ENCODE data around the gene ENTREP1.

The ENTREP1 gene

DNA sequence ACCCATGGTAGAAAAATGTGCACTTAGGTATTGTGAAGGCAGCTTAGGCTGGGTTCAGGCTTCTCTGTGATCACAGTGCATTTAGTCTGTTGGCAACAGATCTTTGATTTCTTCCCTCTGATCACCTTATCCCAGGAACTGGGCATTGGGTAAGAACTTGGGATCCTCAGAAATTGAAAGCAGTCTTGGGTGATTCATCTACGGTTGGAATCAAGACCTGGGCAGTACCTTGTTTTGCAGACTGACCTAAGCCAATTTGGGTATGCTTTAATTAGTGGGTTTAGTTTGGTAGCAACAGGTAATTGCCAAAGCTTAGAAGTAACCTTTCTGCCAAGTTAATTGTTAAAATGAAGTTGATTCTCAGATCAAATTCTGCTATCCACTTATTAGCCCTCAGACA lies 17.8 kb downstream of the ENTREP1 start:
- no peaks in the 10 kb centered on the region for H3K9me2 ChIP-seq (ENCODE audit: low read depth, low read length)
- no peaks in the 10 kb centered on the region; the same call in 1 of the 2 replicates for H3K27me3 ChIP-seq (ENCODE audit: insufficient read depth, low read length)
- no peak overlapping the region for H3K27ac ChIP-seq (ENCODE audit: low read depth, low read length, poor library complexity, severe bottlenecking)
- H3F3A ChIP-seq (ENCODE audit: insufficient read depth, low read length), result no peaks in the 10 kb centered on the region
- no peak overlapping the region for H2AFZ ChIP-seq (ENCODE audit: low read length)
- H4K20me1 ChIP-seq (ENCODE audit: insufficient read depth, low read length), result no peaks in the 10 kb centered on the region
- no peaks in the 10 kb centered on the region for H3K9me3 ChIP-seq (ENCODE audit: low read length)
- no peak overlapping the region for H3K4me3 ChIP-seq (ENCODE audit: low read depth, low read length, poor library complexity, severe bottlenecking)
- H3K4me1 ChIP-seq (ENCODE audit: insufficient read depth, low read length, severe bottlenecking), result no peaks in the 10 kb centered on the region
- no peak overlapping the region for H3K9ac ChIP-seq (ENCODE audit: low read length)
- no peak overlapping the region for H3K4me2 ChIP-seq (ENCODE audit: low read length)
- TF ChIP-seq EZH2 (IDR thresholded peaks at IDR 0.05; ENCODE audit: borderline replicate concordance, low read length), result no peak
- TF ChIP-seq, protein P1, sequence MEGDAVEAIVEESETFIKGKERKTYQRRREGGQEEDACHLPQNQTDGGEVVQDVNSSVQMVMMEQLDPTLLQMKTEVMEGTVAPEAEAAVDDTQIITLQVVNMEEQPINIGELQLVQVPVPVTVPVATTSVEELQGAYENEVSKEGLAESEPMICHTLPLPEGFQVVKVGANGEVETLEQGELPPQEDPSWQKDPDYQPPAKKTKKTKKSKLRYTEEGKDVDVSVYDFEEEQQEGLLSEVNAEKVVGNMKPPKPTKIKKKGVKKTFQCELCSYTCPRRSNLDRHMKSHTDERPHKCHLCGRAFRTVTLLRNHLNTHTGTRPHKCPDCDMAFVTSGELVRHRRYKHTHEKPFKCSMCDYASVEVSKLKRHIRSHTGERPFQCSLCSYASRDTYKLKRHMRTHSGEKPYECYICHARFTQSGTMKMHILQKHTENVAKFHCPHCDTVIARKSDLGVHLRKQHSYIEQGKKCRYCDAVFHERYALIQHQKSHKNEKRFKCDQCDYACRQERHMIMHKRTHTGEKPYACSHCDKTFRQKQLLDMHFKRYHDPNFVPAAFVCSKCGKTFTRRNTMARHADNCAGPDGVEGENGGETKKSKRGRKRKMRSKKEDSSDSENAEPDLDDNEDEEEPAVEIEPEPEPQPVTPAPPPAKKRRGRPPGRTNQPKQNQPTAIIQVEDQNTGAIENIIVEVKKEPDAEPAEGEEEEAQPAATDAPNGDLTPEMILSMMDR (IDR thresholded peaks at IDR 0.05; ENCODE audit: low read length), result no peak
- no peaks in the 10 kb centered on the region for H3K79me2 ChIP-seq (ENCODE audit: insufficient read depth, low read length)
- H3K36me3 ChIP-seq (ENCODE audit: insufficient read depth, low read length), result no peaks in the 10 kb centered on the region

DNA sequence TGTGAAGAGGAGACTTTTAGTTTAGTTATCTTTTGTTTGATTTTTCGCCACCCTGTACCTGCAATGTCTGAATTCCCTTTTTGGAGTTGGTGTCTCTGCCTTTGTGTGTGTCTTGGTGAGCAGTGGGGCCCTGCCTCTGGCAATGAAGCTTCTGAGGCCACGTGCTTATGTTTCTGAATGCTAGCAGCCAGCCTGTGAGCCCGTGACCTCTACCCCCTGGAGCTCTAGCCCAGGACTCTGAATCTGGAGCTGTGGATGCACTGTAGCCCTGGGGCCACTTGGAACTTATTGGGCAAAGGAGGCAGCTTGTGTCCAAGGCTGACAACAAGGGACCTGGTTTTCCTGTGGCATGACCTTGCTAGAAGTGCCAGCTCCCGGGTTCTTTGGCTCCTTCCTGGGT lies 19.4 kb downstream of the ENTREP1 start:
- H3K27me3 ChIP-seq (ENCODE audit: insufficient read depth, low read length), result no peaks in the 10 kb centered on the region; the same call in 1 of the 2 replicates
- H3K9me2 ChIP-seq (ENCODE audit: low read depth, low read length), result no peaks in the 10 kb centered on the region
- H3K4me1 ChIP-seq (ENCODE audit: insufficient read depth, low read length, severe bottlenecking), result no peaks in the 10 kb centered on the region
- H3K4me3 ChIP-seq (ENCODE audit: low read depth, low read length, poor library complexity, severe bottlenecking), result no peak overlapping the region
- no peaks in the 10 kb centered on the region for H4K20me1 ChIP-seq (ENCODE audit: insufficient read depth, low read length)
- no peaks in the 10 kb centered on the region for H3K79me2 ChIP-seq (ENCODE audit: insufficient read depth, low read length)
- H3K9ac ChIP-seq (ENCODE audit: low read length), result no peak overlapping the region
- H3F3A ChIP-seq (ENCODE audit: insufficient read depth, low read length), result no peaks in the 10 kb centered on the region
- no peaks in the 10 kb centered on the region for H3K36me3 ChIP-seq (ENCODE audit: insufficient read depth, low read length)
- H2AFZ ChIP-seq (ENCODE audit: low read length), result no peak overlapping the region
- no peaks in the 10 kb centered on the region for H3K9me3 ChIP-seq (ENCODE audit: low read length)
- no peak overlapping the region for H3K27ac ChIP-seq (ENCODE audit: low read depth, low read length, poor library complexity, severe bottlenecking)
- TF ChIP-seq, protein P1 (IDR thresholded peaks at IDR 0.05; ENCODE audit: low read length), result no peak
- TF ChIP-seq EZH2 (IDR thresholded peaks at IDR 0.05; ENCODE audit: borderline replicate concordance, low read length), result no peak
- H3K4me2 ChIP-seq (ENCODE audit: low read length), result no peak overlapping the region

DNA sequence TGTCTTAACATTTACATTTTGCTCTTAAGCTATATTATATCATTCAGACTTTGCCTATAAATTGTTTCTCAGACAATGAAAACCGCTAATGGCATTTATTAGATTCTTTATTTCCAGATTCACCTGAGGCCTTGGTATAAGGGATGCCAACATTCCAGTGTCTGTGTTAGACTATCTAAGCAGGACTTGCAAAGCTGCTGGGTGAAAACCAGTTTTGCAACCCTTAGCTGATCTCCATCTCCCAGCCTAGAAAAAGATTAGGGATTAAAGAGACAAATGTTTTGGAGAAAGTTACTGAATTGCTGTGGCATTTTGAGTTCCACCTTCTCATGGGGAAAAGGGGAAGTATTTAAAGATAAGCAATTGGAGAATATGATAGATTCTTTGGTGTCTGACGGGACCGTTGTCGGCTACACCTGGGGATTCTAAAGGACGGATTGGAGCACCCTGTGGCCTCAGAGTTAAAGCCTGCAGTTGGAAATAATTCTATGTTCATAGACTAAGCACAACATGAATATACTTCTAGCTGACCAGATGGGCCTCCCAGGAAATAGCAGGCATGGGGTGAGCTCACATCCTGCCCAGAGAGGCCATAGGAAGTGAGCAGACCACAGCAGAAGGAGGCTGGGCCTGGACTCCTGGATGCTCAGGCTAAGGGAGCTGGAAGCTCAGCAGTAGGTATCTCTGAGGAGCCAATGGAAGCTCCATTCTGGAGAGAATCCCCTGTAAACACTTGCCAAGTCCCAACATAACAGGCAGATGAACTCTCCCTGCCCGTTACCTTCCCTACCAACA lies 21.8 kb downstream of the ENTREP1 start:
- H3K4me2 ChIP-seq (ENCODE audit: low read length), result no peak overlapping the region
- no peaks in the 10 kb centered on the region for H3K36me3 ChIP-seq (ENCODE audit: insufficient read depth, low read length)
- no peak overlapping the region for H2AFZ ChIP-seq (ENCODE audit: low read length)
- no peaks in the 10 kb centered on the region for H4K20me1 ChIP-seq (ENCODE audit: insufficient read depth, low read length)
- H3K27ac ChIP-seq (ENCODE audit: low read depth, low read length, poor library complexity, severe bottlenecking), result no peak overlapping the region
- TF ChIP-seq, protein P1 (IDR thresholded peaks at IDR 0.05; ENCODE audit: low read length), result no peak
- TF ChIP-seq EZH2 (IDR thresholded peaks at IDR 0.05; ENCODE audit: borderline replicate concordance, low read length), result no peak
- H3K79me2 ChIP-seq (ENCODE audit: insufficient read depth, low read length), result no peaks in the 10 kb centered on the region
- no peaks in the 10 kb centered on the region for H3K4me1 ChIP-seq (ENCODE audit: insufficient read depth, low read length, severe bottlenecking)
- H3K27me3 ChIP-seq (ENCODE audit: insufficient read depth, low read length), result no peaks in the 10 kb centered on the region; the same call in 1 of the 2 replicates
- no peaks in the 10 kb centered on the region for H3K9me3 ChIP-seq (ENCODE audit: low read length)
- H3K9ac ChIP-seq (ENCODE audit: low read length), result no peak overlapping the region
- no peak overlapping the region for H3K4me3 ChIP-seq (ENCODE audit: low read depth, low read length, poor library complexity, severe bottlenecking)
- H3F3A ChIP-seq (ENCODE audit: insufficient read depth, low read length), result no peaks in the 10 kb centered on the region
- H3K9me2 ChIP-seq (ENCODE audit: low read depth, low read length), result no peaks in the 10 kb centered on the region
